Hepatocyte (in vitro differentiated cells): ENCODE measurements around the gene PCGF3.

Experiments used
- EZH2 ChIP-seq: fragments of 200-600 bp; sonication (generic); IDR thresholded peaks from 2 replicates; pipeline ENCODE4 v1.6.1; 2016; ENCODE audit warnings: antibody characterized with exemption, mild to moderate bottlenecking, borderline replicate concordance
- EZH2phosphoT487 ChIP-seq: fragments of 200-600 bp; sonication (generic); IDR thresholded peaks from one replicate; pipeline ENCODE4 v1.6.1; 2018; ENCODE audit warnings: antibody characterized with exemption, mild to moderate bottlenecking, low read depth, moderate library complexity; ENCODE audit not compliant: unreplicated experiment, severe bottlenecking
- TF ChIP-seq, protein P1 (sequence below): fragments of 200-600 bp; sonication (generic); IDR thresholded peaks from 2 replicates; pipeline ENCODE4 v1.5.1; 2016; ENCODE audit warnings: antibody characterized with exemption, mild to moderate bottlenecking; ENCODE audit not compliant: poor library complexity

GRCh38 chr4:740656-741282 lies 35.1 kb downstream of the PCGF3 start:
- TF ChIP-seq, protein P1, sequence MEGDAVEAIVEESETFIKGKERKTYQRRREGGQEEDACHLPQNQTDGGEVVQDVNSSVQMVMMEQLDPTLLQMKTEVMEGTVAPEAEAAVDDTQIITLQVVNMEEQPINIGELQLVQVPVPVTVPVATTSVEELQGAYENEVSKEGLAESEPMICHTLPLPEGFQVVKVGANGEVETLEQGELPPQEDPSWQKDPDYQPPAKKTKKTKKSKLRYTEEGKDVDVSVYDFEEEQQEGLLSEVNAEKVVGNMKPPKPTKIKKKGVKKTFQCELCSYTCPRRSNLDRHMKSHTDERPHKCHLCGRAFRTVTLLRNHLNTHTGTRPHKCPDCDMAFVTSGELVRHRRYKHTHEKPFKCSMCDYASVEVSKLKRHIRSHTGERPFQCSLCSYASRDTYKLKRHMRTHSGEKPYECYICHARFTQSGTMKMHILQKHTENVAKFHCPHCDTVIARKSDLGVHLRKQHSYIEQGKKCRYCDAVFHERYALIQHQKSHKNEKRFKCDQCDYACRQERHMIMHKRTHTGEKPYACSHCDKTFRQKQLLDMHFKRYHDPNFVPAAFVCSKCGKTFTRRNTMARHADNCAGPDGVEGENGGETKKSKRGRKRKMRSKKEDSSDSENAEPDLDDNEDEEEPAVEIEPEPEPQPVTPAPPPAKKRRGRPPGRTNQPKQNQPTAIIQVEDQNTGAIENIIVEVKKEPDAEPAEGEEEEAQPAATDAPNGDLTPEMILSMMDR = no peak
- TF ChIP-seq EZH2 (no peak), EZH2phosphoT487 (no peak)
